HG02884 (cell line): ENCODE results near the gene ADAMTS14.

ENCODE experiments used
- ATAC-seq: cut with Tn5 transposase; IDR thresholded peaks from one replicate; pipeline ENCODE4 v1.9.1; 2021; ENCODE audit warnings: mild to moderate bottlenecking, moderate library complexity; ENCODE audit not compliant: unreplicated experiment

The ADAMTS14 gene

GRCh38 chr10:70690589-70690988 is 18.3 kb downstream of the ADAMTS14 start:
- no peak for ATAC-seq

GRCh38 chr10:70691611-70692010 is 19.3 kb downstream of the ADAMTS14 start:
- no peak for ATAC-seq

GRCh38 chr10:70692043-70692603 is 19.8 kb downstream of the ADAMTS14 start:
- no peak for ATAC-seq

DNA sequence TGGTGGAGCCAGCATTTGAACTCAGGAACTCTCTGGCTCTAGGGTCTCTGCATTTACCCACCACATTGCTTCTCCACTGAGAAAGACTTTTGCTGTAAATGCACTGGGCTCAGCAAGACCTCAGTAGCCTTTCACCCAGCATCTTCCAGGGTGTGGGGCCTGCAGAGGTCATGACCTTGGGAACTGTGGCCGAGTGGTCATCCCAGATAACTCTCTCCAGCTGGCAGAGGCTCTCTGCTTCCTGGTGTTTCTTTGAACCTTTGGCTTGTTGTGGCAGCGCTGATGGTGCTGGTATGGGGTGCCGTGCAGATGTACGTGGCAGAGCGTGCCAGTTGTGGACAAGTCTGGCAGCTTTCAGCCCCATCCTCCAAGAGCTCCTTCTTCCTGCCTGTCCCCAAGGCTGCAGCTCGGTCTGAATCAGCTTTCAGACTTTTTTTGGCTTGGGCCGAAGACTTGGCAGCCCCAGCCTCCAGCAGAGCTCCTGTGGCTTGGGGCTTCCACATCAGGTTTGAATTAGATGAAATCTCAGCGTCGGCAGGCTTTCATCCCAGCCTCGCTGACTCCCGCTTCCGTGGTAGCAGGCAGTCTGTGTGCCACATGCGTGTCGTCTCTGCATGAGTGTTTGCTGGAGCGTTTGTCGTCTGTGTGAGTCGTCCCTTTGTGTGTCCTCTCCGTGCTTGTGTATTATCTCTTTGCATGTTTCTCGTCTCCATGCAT is 21.5 kb downstream of the ADAMTS14 start:
- ATAC-seq = no peak

- no peak for ATAC-seq
Observed at GRCh38 chr10:70694418-70695141, 22.3 kb downstream of the ADAMTS14 start.

GRCh38 chr10:70695241-70696030 is 23.1 kb downstream of the ADAMTS14 start:
- no peak for ATAC-seq

GRCh38 chr10:70698211-70698610 is 25.9 kb downstream of the ADAMTS14 start:
- ATAC-seq = no peak

- no peak for ATAC-seq
Observed at GRCh38 chr10:70699063-70699658, 26.9 kb downstream of the ADAMTS14 start.

DNA sequence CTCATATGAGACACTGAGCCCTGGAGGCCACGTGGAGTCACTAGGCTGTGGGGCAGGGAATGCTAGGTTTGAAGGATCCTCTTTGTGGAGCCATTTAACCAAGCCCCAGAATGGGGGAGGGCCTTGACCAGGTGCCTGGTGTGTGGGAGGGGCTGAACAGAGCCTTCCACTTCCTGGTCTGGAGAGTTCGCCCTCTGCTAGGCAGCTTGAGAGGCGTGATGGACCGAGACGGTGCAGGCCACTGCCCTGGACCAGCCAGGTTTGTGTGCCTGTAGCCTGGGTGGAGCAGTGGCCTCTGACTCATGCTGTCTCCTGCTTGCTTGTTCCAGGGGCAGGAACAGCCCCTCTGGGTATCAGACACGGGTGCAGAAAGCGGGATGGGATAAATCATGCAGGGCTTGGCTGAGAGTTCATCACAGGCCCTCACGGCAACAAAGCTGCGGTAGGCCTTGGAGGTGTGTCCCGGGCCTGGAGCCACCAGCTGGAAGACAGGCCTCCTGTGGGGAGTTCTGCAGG is 27.4 kb downstream of the ADAMTS14 start:
- no peak for ATAC-seq

- ATAC-seq = no peak
Observed at GRCh38 chr10:70702190-70702763, 30.0 kb downstream of the ADAMTS14 start.

GRCh38 chr10:70704211-70704610 is 31.9 kb downstream of the ADAMTS14 start:
- ATAC-seq = no peak

DNA sequence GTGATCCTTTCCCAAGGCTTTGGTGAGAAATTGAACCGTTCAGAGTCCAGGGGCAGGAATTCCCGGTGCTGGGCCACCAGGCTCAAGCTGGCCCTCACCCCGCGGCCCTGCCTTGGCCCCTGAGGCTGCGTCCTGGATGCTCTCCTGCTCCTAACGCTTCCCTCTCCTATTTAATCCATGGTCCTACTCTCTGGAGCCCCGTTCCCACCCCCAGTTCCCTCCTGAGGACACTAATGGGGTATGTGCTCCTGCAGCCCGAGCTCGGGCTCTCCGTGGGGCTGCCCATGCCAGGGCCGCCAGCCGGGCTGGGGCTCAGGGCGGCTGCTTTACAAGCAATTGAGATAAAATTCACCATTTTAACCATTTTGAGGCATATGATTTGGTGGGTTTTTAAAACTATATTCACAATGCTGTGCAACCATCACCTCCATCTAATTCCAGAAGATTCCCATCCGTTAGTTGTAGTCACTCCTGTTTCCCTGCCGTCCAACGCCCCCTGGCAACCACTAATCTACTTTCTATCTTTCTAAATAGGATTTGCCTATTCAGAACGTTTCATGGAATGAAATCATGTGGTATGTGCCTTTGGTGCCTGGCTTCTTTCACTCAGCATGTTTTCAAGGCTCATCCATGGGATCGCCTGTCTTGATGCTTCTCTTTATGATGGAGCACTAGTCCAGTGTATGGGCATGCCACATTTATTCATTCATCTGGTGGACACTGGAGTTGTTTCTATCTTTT is 33.0 kb downstream of the ADAMTS14 start:
- ATAC-seq = no peak

GRCh38 chr10:70711177-70711576 is 38.9 kb downstream of the ADAMTS14 start:
- ATAC-seq = no peak

GRCh38 chr10:70711911-70712310 is 39.6 kb downstream of the ADAMTS14 start:
- ATAC-seq = no peak

DNA sequence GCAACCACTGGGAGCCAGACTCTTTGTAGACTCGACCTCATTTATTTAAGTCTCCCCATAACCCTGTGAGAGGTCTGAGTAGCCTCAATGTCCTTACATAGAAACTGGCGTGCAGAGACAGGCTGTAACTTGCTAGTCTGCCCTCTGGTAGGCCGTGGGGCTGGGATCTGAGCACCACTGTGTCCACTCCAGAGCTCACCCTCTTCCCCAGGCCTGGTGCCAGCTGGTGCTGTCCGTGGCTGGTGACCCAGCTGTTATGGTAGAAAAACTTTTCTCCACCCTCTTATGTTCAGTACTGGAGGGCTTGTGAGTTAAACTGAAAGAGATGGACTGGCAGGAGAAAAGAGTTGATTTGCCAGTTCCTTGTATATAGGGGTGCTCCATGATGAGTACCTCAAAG is 41.9 kb downstream of the ADAMTS14 start:
- no peak for ATAC-seq

GRCh38 chr10:70714951-70715350 is 42.6 kb downstream of the ADAMTS14 start:
- no peak for ATAC-seq

GRCh38 chr10:70715853-70716795 is 43.8 kb downstream of the ADAMTS14 start:
- ATAC-seq = no peak

DNA sequence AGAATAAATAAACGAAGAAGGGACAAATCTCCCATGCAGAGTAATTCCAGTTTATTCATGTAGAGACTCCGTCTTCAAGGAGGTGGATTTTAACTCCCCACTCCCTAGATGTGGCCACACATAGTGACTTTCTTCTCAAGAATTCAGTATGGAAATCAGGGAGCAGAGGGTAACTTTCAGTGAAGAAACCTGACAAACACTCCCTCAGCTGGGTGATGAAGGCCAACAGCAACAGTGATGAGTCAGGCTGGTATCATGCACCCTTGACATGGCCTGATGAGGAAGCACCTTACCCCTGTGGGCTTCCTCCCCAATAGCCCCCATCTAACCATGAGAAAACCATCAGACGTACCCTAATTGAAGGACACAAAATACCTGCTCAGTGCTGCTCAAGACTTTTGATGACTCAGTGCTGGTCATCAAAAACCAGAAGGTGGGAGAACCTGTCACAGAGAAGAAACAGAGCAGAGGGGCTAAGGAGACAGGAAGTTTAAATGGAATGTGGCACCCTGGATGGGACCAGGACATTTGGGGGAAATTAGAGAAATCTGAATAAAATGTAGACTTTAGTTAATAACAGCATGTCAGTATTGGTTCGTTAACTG is 50.6 kb downstream of the ADAMTS14 start:
- ATAC-seq = no peak
